K562 (cell line): Measurements from ENCODE around the gene GLT8D2. TPM values are rescaled to one million over a fixed set of nuclear protein-coding genes. Genes with fewer than 3 reads are reported as not detected.
A peak's percentile ranks its signal among the peaks of the same experiment; 100 is the strongest.

Experiments
- ATAC-seq: fragments of 200-7000 bp; cut with Tn5 transposase; 3 replicates; pipeline ENCODE4 v1.9.1; 2020; ENCODE audit warnings: moderate library complexity
- BruUV-seq: library from RNA; stranded (reverse); fragments of 400-500 nt; replicated peaks from 2 replicates; lab custom pipeline; 2021; lab: Mats Ljungman, UMichigan
- CTCF ChIA-PET: fragments of 300-600 bp; formaldehyde crosslinking; extraction: SDS; loops from one replicate; lab custom pipeline; 2021; ENCODE audit warnings: low intra/inter-chr PET ratio; lab: Yijun Ruan, JAX
- POLR2A ChIA-PET: fragments of 300-600, 350-650 bp; sonication (Branson Sonifier 250); formaldehyde crosslinking; extraction: SDS; loops from one replicate; lab custom pipeline; 2021; ENCODE audit warnings: antibody characterized with exemption, inconsistent platforms; lab: Yijun Ruan, JAX
- DNase-seq, 4 experiments: peaks; one replicate each; pipeline versions ENCODE4 v3.0.0 to v3.0.0-alpha.2; 2011 to 2018; ENCODE audit warnings: low spot score in 3 of 4, mixed read lengths in 3 of 4; ENCODE audit errors: extremely low read depth in 1 of 4
- FAIRE-seq: peaks from 2 replicates; lab custom pipeline; 2011; peaks lifted over from hg19 to GRCh38; lab: Jason Lieb, UNC
- H2AFZ ChIP-seq: 2 replicates; pipeline ENCODE4 v1.6.0; 2011; ENCODE audit warnings: low read depth, low read length, control low read depth, inconsistent platforms
- H3K27ac ChIP-seq: fragments of 200-600 bp; 3 replicates; pipeline ENCODE4 v1.8.0; 2011; ENCODE audit warnings: low read depth, mild to moderate bottlenecking, control low read depth, inconsistent platforms, low read length, moderate library complexity, mixed read lengths; ENCODE audit errors: extremely low read depth
- H3K27me3 ChIP-seq, 2 experiments: fragments of 300-600 bp in 1 of 2; 2 replicates in 1 of 2; 3 replicates in 1 of 2; pipeline versions ENCODE4 v1.6.0 to v1.8.0; 2011; ENCODE audit warnings: inconsistent platforms in 2 of 2, low read length in 2 of 2, mild to moderate bottlenecking in 1 of 2, mixed read lengths in 1 of 2, moderate library complexity in 1 of 2; ENCODE audit not compliant: control insufficient read depth in 2 of 2, insufficient read depth in 2 of 2
- H3K36me3 ChIP-seq: fragments of 300-600 bp; 3 replicates; pipeline ENCODE4 v1.8.0; 2011; ENCODE audit warnings: mild to moderate bottlenecking, low read length, inconsistent platforms; ENCODE audit not compliant: control insufficient read depth, insufficient read depth
- H3K4me1 ChIP-seq, 2 experiments: fragments of 200-600 bp in 1 of 2; replicated peaks in 1 of 2; 2 replicates in 1 of 2; 3 replicates in 1 of 2; pipeline versions ENCODE4 v1.5.1 to v1.8.0; 2011; ENCODE audit warnings: inconsistent platforms in 2 of 2, low read length in 2 of 2, mild to moderate bottlenecking in 1 of 2, mixed read lengths in 1 of 2, moderate library complexity in 1 of 2; ENCODE audit not compliant: control insufficient read depth in 2 of 2, insufficient read depth in 2 of 2
- H3K4me2 ChIP-seq: 2 replicates; pipeline ENCODE4 v1.6.1; 2011; ENCODE audit warnings: low read length, control low read depth, inconsistent platforms, mixed read lengths; ENCODE audit not compliant: insufficient read depth
- H3K4me3 ChIP-seq: fragments of 200-600 bp; sonication (generic), shearing (Covaris generic); 2 replicates; pipeline ENCODE4 v1.5.1; 2016; ENCODE audit warnings: control low read depth, inconsistent platforms
- H3K79me2 ChIP-seq: fragments of 200-600 bp; 3 replicates; pipeline ENCODE4 v1.8.0; 2011; ENCODE audit warnings: low read length, inconsistent platforms; ENCODE audit not compliant: control insufficient read depth, insufficient read depth
- H3K9ac ChIP-seq, 2 experiments: 2 replicates each; pipeline versions ENCODE4 v1.6.0 to v1.6.1; 2011; ENCODE audit warnings: low read depth in 2 of 2, low read length in 2 of 2, control low read depth in 1 of 2, inconsistent platforms in 1 of 2, mild to moderate bottlenecking in 1 of 2, mixed read lengths in 1 of 2; ENCODE audit not compliant: insufficient read depth in 1 of 2
- H3K9me1 ChIP-seq: one replicate; pipeline ENCODE4 v1.6.0; 2011; ENCODE audit warnings: inconsistent platforms, mild to moderate bottlenecking, low read length, moderate library complexity; ENCODE audit not compliant: control insufficient read depth, insufficient read depth
- H3K9me3 ChIP-seq: replicated peaks from 2 replicates; pipeline ENCODE4 v1.5.1; 2011; ENCODE audit warnings: low read depth, low read length, inconsistent platforms; ENCODE audit not compliant: control insufficient read depth, insufficient read depth
- H4K20me1 ChIP-seq: replicated peaks from 2 replicates; pipeline ENCODE4 v1.6.1; 2011; ENCODE audit warnings: low read length, inconsistent platforms, mixed read lengths; ENCODE audit not compliant: control insufficient read depth, insufficient read depth
- MAFG ChIP-seq: fragments of 450-650 bp; conservative IDR thresholded peaks from 2 replicates; pipeline ENCODE4 v1.6.1; 2016; ENCODE audit warnings: missing genetic modification characterization, missing compliant biosample characterization
- MYC ChIP-seq, 2 experiments: fragments of 250-450 bp in 1 of 2; sonication (Bioruptor Pico) in 1 of 2; IDR thresholded peaks; 2 replicates each; pipeline versions ENCODE4 v1.5.1 to v1.6.1; 2012 to 2021; ENCODE audit warnings: low read depth in 2 of 2, borderline replicate concordance in 1 of 2, improper control_type of control experiment in 1 of 2, low read length in 1 of 2, mild to moderate bottlenecking in 1 of 2, moderate library complexity in 1 of 2
- NCOR1 ChIP-seq: fragments of 450-650 bp; IDR thresholded peaks from 2 replicates; pipeline ENCODE4 v1.6.1; 2016; ENCODE audit warnings: mild to moderate bottlenecking, moderate library complexity
- NFE2 ChIP-seq: IDR thresholded peaks from 2 replicates; pipeline ENCODE4 v1.6.1; 2014; ENCODE audit warnings: antibody characterized with exemption, low read depth
- NFIC ChIP-seq: fragments of 450-650 bp; IDR thresholded peaks from 2 replicates; pipeline ENCODE4 v1.6.1; 2017; ENCODE audit warnings: mild to moderate bottlenecking, inconsistent platforms
- ZNF316 ChIP-seq: fragments of 450-650 bp; IDR thresholded peaks from 2 replicates; pipeline ENCODE4 v1.6.1; 2016
- ZNF584 ChIP-seq: fragments of 200-800 bp; sonication (Bioruptor generic); IDR thresholded peaks from 2 replicates; pipeline ENCODE4 v1.6.1; 2016; ENCODE audit warnings: low read depth, mild to moderate bottlenecking, missing genetic modification characterization, missing compliant biosample characterization
- WGBS: fragments of 100-300 bp; shearing (Covaris generic); methylation state at CpG from one replicate; pipeline ENCODE4 v1.1.6; 2016; ENCODE audit warnings: low coverage, mixed read lengths; ENCODE audit not compliant: insufficient coverage; ENCODE audit errors: missing lambda C conversion rate; 5-methylcytosine and 5-hydroxymethylcytosine counted together
- in situ Hi-C: fragments of 300-500 bp; cut with MboI; formaldehyde crosslinking; loops from 4 replicates; pipeline ENCODE4 v1.15.0; 2018; ENCODE audit warnings: inconsistent platforms, mixed read lengths
- intact Hi-C: fragments of 100-400 bp; cut with micrococcal nuclease; formaldehyde crosslinking; loops from 2 replicates; pipeline ENCODE4 v1.14.2; 2022
- polyA plus RNA-seq, 8 experiments: library from polyadenylated mRNA; depleted of rRNA in 4 of 8; stranded (reverse) in 5 of 8; unstranded in 3 of 8; fragments of >200 nt; fragmentation: Nextera tagmentation in 2 of 8; fragmentation: Illumina TruSeq in 1 of 8; extraction: Ambion mirVana in 2 of 8; extraction: Trizol in 1 of 8; gene quantifications; 2 replicates each; pipeline versions ENCODE4 v1.2.1 to v1.2.3, GENCODE V29; 2011 to 2014; ENCODE audit warnings: inconsistent platforms in 1 of 8, missing spikeins in 1 of 8
- total RNA-seq, 7 experiments: library from RNA; depleted of rRNA in 6 of 7; stranded (reverse); fragments of >200 nt in 6 of 7; fragmentation: Illumina TruSeq in 2 of 7; extraction: Trizol in 2 of 7; gene quantifications; 2 replicates each; pipeline versions ENCODE4 v1.2.1 to v1.2.3, GENCODE V29; 2011 to 2021; ENCODE audit warnings: low replicate concordance in 1 of 7
- TF ChIP-seq, protein P1 (sequence below), 2 experiments: fragments of 450-650 bp; formaldehyde crosslinking in 1 of 2; IDR thresholded peaks; 2 replicates each; pipeline versions ENCODE4 v1.4.0 to v1.6.1; 2014 to 2020; ENCODE audit warnings: mild to moderate bottlenecking in 2 of 2, borderline replicate concordance in 1 of 2, low read depth in 1 of 2

Gene GLT8D2
- total and polyA plus RNA-seq, 9 of the 15 experiments (the other 6 are each of a cell fraction or from before 2014, with no cell fraction given): 0.18 to 0.27 (median 0.18) TPM; not detected in 6

DNA sequence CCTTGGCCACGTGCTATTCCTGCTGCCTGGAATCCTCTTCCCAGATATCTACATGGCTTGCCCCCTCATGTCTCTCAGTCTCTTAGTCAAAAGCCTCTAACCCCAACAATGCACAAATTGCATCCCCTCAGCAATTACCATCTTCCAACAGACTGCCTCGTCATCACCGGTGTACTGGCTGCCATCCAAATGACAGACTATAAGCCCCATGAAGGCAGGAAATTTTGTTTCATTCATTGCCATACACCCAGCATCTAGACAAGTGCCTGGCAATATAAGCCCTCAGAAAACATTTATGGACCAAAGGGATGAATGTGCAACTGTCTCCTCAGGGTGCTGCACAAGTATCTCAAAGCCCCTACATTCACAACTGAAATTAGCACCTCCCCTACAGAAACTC, 5.8 kb downstream of the GLT8D2 start:
- ATAC-seq (no peak), DNase-seq (no peak), FAIRE-seq (no peak)
- Histone ChIP-seq H3K27ac (no peak overlapping the region), H3K4me2 (no peak overlapping the region), H3K4me1 (no peaks in the 10 kb centered on the region), H3K79me2 (no peaks in the 10 kb centered on the region), H3K27me3 (peaks cover 22 to 26% of the 10 kb centered on the region in 2 experiments), H3K4me3 (no peak overlapping the region), H3K36me3 (no peaks in the 10 kb centered on the region), H3K9me1 (no peaks in the 10 kb centered on the region), H4K20me1 (no peaks in the 10 kb centered on the region), H2AFZ (no peak overlapping the region), H3K9ac (no peak overlapping the region), H3K9me3 (no peaks in the 10 kb centered on the region)
- intact Hi-C loops: no loop called here
- WGBS: 0% methylated on average over 3 of the region's 3 CpGs
- CTCF ChIA-PET: interaction anchor here (0.6 kb wide), 1 partner anchor 32 kb away, joined by 3 read pairs; no protein-coding TSS in a partner anchor
- POLR2A ChIA-PET: no interaction called here
- TF ChIP-seq NFE2 (peak; percentile 8; the same call in 1 of the 2 replicates), NFIC (peak; percentile 52), NCOR1 (no peak), ZNF316 (peak; percentile 55), MAFG (tag) (peak; percentile 38; the same call in 1 of the 2 replicates), ZNF584 (no peak)
- in situ Hi-C loops: no loop called here
- no TSS peak for BruUV-seq

DNA sequence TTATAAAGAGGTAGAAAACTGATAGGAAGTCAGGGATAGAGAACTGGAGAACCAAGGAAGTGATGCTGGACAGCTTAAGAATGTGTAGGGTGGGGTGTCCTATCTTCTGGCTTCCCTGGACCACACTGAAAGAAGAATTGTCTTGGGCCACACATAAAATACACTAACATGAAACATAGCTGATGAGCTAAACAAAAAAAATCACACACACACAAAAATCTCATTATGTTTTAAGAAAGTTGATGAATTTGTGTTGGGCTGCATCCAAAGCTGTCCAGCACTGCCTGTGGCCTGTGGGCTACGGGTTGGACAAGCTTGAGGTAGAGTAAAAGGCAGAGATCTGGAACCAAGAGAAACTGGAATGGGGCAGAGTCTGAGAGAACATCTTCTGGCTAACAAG, 7.4 kb downstream of the GLT8D2 start:
- ChIA-PET POLR2A (interaction anchor here (0.9 to 1.6 kb wide), 4 partner anchors 8 to 247 kb away, joined by 3 to 5 read pairs (median 4); partner anchors contain the start of gene TDG), CTCF (no interaction called here)
- no peaks in the 10 kb centered on the region for H3K4me1 ChIP-seq
- no peak overlapping the region for H3K4me2 ChIP-seq
- intact Hi-C loops: no loop called here
- no peaks in the 10 kb centered on the region for H3K79me2 ChIP-seq
- BruUV-seq: no TSS peak
- no peaks in the 10 kb centered on the region for H4K20me1 ChIP-seq
- H3K36me3 ChIP-seq: no peaks in the 10 kb centered on the region
- 0% methylated on average over 1 of the region's 1 CpG for WGBS
- peaks cover 22 to 26% of the 10 kb centered on the region in 2 experiments for H3K27me3 ChIP-seq
- no peak for ATAC-seq
- H3K9me1 ChIP-seq: no peaks in the 10 kb centered on the region
- no peak overlapping the region for H2AFZ ChIP-seq
- FAIRE-seq: no peak
- H3K9me3 ChIP-seq: no peaks in the 10 kb centered on the region
- no peak overlapping the region for H3K4me3 ChIP-seq
- H3K27ac ChIP-seq: no peak overlapping the region
- no peak overlapping the region for H3K9ac ChIP-seq
- in situ Hi-C loops: no loop called here
- no peak for DNase-seq
- TF ChIP-seq, protein P1, sequence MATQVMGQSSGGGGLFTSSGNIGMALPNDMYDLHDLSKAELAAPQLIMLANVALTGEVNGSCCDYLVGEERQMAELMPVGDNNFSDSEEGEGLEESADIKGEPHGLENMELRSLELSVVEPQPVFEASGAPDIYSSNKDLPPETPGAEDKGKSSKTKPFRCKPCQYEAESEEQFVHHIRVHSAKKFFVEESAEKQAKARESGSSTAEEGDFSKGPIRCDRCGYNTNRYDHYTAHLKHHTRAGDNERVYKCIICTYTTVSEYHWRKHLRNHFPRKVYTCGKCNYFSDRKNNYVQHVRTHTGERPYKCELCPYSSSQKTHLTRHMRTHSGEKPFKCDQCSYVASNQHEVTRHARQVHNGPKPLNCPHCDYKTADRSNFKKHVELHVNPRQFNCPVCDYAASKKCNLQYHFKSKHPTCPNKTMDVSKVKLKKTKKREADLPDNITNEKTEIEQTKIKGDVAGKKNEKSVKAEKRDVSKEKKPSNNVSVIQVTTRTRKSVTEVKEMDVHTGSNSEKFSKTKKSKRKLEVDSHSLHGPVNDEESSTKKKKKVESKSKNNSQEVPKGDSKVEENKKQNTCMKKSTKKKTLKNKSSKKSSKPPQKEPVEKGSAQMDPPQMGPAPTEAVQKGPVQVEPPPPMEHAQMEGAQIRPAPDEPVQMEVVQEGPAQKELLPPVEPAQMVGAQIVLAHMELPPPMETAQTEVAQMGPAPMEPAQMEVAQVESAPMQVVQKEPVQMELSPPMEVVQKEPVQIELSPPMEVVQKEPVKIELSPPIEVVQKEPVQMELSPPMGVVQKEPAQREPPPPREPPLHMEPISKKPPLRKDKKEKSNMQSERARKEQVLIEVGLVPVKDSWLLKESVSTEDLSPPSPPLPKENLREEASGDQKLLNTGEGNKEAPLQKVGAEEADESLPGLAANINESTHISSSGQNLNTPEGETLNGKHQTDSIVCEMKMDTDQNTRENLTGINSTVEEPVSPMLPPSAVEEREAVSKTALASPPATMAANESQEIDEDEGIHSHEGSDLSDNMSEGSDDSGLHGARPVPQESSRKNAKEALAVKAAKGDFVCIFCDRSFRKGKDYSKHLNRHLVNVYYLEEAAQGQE (IDR thresholded peaks at IDR 0.05; ENCODE audit: borderline replicate concordance): 0 out of 2 replicates have a peak, but pooled peaks have one; percentile 9
- TF ChIP-seq, protein P1 (CRISPR knock-in tag; IDR thresholded peaks at IDR 0.05; ENCODE audit: low read depth): no peak
- TF ChIP-seq MYC (IDR thresholded peaks at IDR 0.05; ENCODE audit: low read depth, low read length): no peak
- no peak for TF ChIP-seq MYC (CRISPR knock-in tag; IDR thresholded peaks at IDR 0.05; ENCODE audit: borderline replicate concordance, low read depth)
